ENCODE results near the gene GPR176. TPM values are rescaled to one million over a fixed set of nuclear protein-coding genes. Genes with fewer than 3 reads are reported as not detected.

Gene GPR176
- total RNA-seq, 1 donor from 2014 or later = 3.8 TPM

DNA sequence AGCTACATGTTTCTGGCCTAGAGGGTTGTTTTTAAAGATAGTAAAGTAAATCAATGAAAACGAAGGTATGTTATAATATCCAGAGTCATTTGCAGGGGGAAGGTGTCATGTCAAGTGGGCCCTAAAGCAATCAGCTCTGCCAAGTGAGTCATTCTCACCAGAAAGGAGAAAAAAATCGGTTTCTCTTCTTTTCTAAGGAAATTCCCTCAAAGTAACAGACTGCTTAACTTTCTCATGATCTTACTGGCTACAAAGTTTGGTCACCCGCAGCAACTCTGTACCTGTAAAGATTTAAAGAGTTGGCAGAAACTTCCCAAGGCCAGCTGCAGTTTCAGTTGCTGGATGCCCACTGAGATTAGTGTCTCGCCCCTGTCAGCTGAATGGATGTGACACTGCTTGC is 132.0 kb downstream of the GPR176 start:
- Mint-ChIP-seq H3K27ac (no peak overlapping the region), H3K27me3 (ENCODE audit: low read depth) (no peaks in the 10 kb centered on the region), H3K36me3 (no peaks in the 10 kb centered on the region), H3K4me3 (no peak overlapping the region), H3K4me1 (peaks cover 44% of the 10 kb centered on the region), H3K9me3 (no peaks in the 10 kb centered on the region)
- TF ChIP-seq, protein P1, sequence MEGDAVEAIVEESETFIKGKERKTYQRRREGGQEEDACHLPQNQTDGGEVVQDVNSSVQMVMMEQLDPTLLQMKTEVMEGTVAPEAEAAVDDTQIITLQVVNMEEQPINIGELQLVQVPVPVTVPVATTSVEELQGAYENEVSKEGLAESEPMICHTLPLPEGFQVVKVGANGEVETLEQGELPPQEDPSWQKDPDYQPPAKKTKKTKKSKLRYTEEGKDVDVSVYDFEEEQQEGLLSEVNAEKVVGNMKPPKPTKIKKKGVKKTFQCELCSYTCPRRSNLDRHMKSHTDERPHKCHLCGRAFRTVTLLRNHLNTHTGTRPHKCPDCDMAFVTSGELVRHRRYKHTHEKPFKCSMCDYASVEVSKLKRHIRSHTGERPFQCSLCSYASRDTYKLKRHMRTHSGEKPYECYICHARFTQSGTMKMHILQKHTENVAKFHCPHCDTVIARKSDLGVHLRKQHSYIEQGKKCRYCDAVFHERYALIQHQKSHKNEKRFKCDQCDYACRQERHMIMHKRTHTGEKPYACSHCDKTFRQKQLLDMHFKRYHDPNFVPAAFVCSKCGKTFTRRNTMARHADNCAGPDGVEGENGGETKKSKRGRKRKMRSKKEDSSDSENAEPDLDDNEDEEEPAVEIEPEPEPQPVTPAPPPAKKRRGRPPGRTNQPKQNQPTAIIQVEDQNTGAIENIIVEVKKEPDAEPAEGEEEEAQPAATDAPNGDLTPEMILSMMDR (IDR thresholded peaks at IDR 0.05; ENCODE audit: unreplicated experiment) = no peak
- no peak for DNase-seq (ENCODE audit: low spot score in 2 of 2, unreplicated experiment in 2 of 2)

DNA sequence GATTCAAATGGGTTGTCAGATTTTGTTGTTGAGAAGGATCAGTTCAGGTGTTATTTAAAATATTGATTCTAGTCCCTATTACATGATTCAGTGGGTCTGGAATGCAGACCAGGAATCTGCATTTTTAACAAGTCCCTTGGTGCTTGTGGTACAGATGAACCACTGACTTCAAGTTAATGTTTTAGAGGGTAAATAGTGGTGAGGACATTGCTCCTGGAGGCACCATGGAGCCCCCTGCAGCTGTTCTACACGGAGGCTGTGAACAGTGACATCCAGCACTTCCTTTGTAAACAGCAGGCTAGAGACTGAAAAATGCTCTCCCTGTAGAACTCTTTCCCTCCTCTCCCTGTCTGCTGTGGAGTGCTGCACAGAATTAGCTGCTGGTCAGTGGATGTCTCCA is 132.6 kb downstream of the GPR176 start:
- TF ChIP-seq, protein P1 (IDR thresholded peaks at IDR 0.05; ENCODE audit: unreplicated experiment) = no peak
- H3K27me3 Mint-ChIP-seq (ENCODE audit: low read depth) = no peaks in the 10 kb centered on the region
- DNase-seq (ENCODE audit: low spot score in 2 of 2, unreplicated experiment in 2 of 2) = no peak
- no peaks in the 10 kb centered on the region for H3K9me3 Mint-ChIP-seq
- no peaks in the 10 kb centered on the region for H3K36me3 Mint-ChIP-seq
- H3K4me3 Mint-ChIP-seq = no peak overlapping the region
- no peak overlapping the region for H3K27ac Mint-ChIP-seq
- H3K4me1 Mint-ChIP-seq = peaks cover 38% of the 10 kb centered on the region

DNA sequence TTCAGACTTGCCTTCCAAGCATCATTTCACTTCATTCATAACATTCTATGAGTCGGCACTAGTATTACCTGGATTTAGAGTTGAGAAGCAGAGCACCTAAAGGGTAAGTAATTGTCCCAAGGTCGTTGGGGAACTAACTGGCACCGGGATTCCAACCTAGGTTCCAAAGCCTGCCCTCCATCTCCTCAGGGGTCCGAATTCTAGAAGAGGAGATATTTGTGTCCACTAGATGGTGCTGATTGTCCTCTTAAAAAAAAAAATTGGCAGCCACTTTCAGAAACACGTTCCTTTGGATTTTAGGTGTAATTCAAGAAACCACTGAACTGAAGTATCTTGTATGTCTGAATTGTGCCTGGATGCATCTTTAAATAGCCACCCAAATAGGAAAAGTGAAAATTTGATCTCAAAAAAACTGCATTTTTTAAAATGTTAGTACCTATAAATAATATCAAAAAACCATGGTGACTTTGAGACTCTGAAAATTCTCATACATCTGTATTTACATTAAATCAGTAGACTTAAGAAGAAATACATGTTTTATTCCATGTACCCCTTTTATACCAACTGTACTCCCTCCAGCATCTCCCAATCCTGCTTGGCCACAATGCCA is 133.5 kb downstream of the GPR176 start:
- H3K9me3 Mint-ChIP-seq = peaks cover 1% of the 10 kb centered on the region
- TF ChIP-seq, protein P1 (IDR thresholded peaks at IDR 0.05; ENCODE audit: unreplicated experiment) = peak; percentile 56
- no peaks in the 10 kb centered on the region for H3K36me3 Mint-ChIP-seq
- no peak overlapping the region for H3K27ac Mint-ChIP-seq
- no peak overlapping the region for H3K4me3 Mint-ChIP-seq
- DNase-seq (ENCODE audit: low spot score in 2 of 2, unreplicated experiment in 2 of 2) = no peak
- no peaks in the 10 kb centered on the region for H3K27me3 Mint-ChIP-seq (ENCODE audit: low read depth)
- H3K4me1 Mint-ChIP-seq = peaks cover 38% of the 10 kb centered on the region

DNA sequence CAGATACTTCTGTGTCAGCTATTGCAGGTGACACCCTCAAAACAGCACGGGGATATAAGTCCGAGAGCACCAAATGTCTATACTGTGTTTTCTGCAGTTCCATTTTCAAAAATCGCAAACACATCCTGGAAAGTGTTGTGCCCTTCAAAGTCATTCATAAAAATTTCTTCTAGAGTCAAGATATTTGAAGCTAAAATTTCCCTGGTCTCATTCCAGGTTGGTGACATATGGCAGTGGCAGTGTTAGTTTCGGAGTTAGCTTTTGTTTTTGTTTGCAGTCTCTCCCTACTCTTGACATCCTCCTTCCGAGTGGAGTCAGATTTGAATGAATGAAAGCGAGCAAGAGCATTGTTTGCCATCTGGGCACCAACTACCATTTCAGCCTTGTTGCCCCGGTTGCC is 134.2 kb downstream of the GPR176 start:
- Mint-ChIP-seq H3K4me3 (no peak overlapping the region), H3K4me1 (peaks cover 38% of the 10 kb centered on the region), H3K9me3 (peaks cover 8% of the 10 kb centered on the region), H3K27ac (no peak overlapping the region), H3K36me3 (no peaks in the 10 kb centered on the region), H3K27me3 (ENCODE audit: low read depth) (no peaks in the 10 kb centered on the region)
- DNase-seq (ENCODE audit: low spot score in 2 of 2, unreplicated experiment in 2 of 2) = no peak
- TF ChIP-seq, protein P1 (IDR thresholded peaks at IDR 0.05; ENCODE audit: unreplicated experiment) = no peak

DNA sequence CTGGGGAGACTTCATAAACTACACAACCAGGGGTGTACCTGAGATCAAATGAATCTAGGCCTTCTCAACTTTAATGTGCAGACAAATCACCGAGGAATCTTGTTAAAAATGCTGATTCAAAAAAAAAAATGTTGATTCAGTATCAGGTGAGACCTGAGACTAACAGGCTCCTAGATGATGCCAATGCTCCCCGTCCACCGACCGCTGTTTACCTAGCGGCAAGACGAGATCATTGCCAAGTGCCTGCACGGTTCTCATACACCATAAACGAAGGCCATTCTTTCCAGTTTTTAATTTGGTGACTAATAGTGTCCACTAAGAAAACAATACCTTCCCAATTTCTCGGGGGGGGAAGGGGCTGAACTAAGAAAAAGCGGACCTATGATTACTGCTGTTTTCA is 134.9 kb downstream of the GPR176 start:
- H3K4me3 Mint-ChIP-seq = no peak overlapping the region
- DNase-seq (ENCODE audit: low spot score in 2 of 2, unreplicated experiment in 2 of 2) = no peak
- no peaks in the 10 kb centered on the region for H3K36me3 Mint-ChIP-seq
- TF ChIP-seq, protein P1 (IDR thresholded peaks at IDR 0.05; ENCODE audit: unreplicated experiment) = no peak
- H3K27ac Mint-ChIP-seq = peak overlapping the region; percentile 39
- peaks cover 10% of the 10 kb centered on the region for H3K9me3 Mint-ChIP-seq
- no peaks in the 10 kb centered on the region for H3K27me3 Mint-ChIP-seq (ENCODE audit: low read depth)
- H3K4me1 Mint-ChIP-seq = peaks cover 38% of the 10 kb centered on the region

DNA sequence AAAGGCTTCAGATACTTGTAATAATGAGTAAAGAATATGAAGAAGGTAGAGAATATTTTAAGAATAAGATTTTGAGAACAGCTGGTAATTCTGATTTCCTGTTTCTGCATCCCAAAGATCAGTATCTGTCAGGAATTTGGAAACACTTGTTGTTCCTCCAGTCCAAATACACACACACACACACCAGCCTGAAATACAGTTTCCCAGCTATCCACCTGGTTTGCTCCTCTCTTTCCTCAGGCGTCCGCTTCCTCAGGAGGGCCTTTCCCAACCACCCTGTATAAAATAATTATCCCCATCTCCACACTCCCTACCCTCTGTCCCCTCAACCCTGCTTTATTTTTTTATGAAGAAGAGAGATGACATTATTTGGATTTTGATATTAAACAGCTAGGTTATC is 135.4 kb downstream of the GPR176 start:
- DNase-seq (ENCODE audit: low spot score in 2 of 2, unreplicated experiment in 2 of 2) = no peak
- TF ChIP-seq, protein P1 (IDR thresholded peaks at IDR 0.05; ENCODE audit: unreplicated experiment) = no peak
- Mint-ChIP-seq H3K9me3 (peaks cover 10% of the 10 kb centered on the region), H3K36me3 (no peaks in the 10 kb centered on the region), H3K4me1 (peaks cover 34% of the 10 kb centered on the region), H3K27ac (peak overlapping the region; percentile 39), H3K4me3 (no peak overlapping the region), H3K27me3 (ENCODE audit: low read depth) (no peaks in the 10 kb centered on the region)

Data from mesothelial cell of epicardium (in vitro differentiated cells).